Epithelial cell of esophagus (primary cell): Measurements from ENCODE around the gene KRTAP10-7.

Source experiments
- DNase-seq: peaks from one replicate; pipeline ENCODE4 v3.0.0; 2010; ENCODE audit warnings: low read depth
- H3K4me3 ChIP-seq: 2 replicates; pipeline ENCODE4 v1.5.1; 2011; ENCODE audit warnings: mild to moderate bottlenecking, low read length, control low read depth
- TF ChIP-seq, protein P1 (sequence below): IDR thresholded peaks from 2 replicates; pipeline ENCODE4 v1.5.1; 2011; ENCODE audit warnings: low read depth, mild to moderate bottlenecking, low read length, control low read depth, inconsistent platforms; ENCODE audit not compliant: insufficient read depth; ENCODE audit errors: missing control alignments

Gene KRTAP10-7

DNA sequence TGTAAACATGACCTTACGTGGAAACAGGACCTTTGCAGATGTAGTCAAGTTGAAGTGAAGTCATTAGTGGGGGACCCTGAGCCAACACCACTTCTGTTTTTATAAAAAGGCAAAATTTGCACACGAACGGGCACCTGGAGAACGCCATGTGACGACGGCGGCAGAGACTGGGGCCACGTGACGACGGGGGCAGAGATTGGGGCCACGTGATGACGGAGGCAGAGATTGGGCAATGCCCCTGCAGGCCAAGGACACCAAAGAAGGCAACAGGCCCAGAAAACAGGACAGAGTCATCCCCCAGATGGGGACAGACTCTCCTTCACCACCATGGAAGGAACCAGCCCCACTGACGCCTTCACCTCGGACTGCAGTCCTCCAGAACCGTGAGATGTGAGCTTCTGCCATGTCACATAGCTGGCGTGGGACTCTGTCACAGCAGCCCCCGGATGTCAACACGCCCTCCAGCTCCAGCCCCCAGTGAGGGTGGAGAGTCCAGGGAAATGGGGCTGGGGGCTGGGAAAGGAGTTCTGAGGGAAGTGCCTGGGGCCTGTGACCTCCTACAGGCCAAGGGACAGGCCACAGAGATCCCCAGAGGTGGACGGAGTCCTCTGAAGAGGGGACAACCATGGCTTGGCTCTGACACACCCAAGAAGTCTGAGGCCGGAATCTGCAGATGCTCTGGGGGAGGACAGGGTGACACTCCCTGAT, 50.0 kb downstream of the KRTAP10-7 start:
- TF ChIP-seq, protein P1, sequence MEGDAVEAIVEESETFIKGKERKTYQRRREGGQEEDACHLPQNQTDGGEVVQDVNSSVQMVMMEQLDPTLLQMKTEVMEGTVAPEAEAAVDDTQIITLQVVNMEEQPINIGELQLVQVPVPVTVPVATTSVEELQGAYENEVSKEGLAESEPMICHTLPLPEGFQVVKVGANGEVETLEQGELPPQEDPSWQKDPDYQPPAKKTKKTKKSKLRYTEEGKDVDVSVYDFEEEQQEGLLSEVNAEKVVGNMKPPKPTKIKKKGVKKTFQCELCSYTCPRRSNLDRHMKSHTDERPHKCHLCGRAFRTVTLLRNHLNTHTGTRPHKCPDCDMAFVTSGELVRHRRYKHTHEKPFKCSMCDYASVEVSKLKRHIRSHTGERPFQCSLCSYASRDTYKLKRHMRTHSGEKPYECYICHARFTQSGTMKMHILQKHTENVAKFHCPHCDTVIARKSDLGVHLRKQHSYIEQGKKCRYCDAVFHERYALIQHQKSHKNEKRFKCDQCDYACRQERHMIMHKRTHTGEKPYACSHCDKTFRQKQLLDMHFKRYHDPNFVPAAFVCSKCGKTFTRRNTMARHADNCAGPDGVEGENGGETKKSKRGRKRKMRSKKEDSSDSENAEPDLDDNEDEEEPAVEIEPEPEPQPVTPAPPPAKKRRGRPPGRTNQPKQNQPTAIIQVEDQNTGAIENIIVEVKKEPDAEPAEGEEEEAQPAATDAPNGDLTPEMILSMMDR, result no peak
- no peak for DNase-seq
- no peak overlapping the region for H3K4me3 ChIP-seq

GRCh38 chr21:44650973-44651675, 50.7 kb downstream of the KRTAP10-7 start:
- TF ChIP-seq, protein P1, result no peak
- DNase-seq, result no peak
- no peak overlapping the region for H3K4me3 ChIP-seq
